Prostate gland (tissue), 2 donors: Measurements from ENCODE around the gene PEX6.

Experiments
- CTCF ChIP-seq, 4 experiments: fragments of 200-600 bp in 2 of 4; fragments of 450-650 bp in 2 of 4; sonication (generic) in 2 of 4; IDR thresholded peaks; 1 replicate in 3 of 4; 2 replicates in 1 of 4; pipeline ENCODE4 v1.5.1; 2016 to 2019; ENCODE audit warnings: antibody characterized with exemption in 4 of 4, mild to moderate bottlenecking in 2 of 4, moderate library complexity in 2 of 4
- POLR2A ChIP-seq: fragments of 450-650 bp; IDR thresholded peaks from one replicate; pipeline ENCODE4 v1.6.1; 2016; ENCODE audit warnings: antibody characterized with exemption, mild to moderate bottlenecking
- POLR2AphosphoS5 ChIP-seq: sonication (generic); formaldehyde crosslinking; IDR thresholded peaks from one replicate; pipeline ENCODE4 v1.6.1; 2017; ENCODE audit warnings: antibody characterized with exemption

- no peak for TF ChIP-seq CTCF (IDR thresholded peaks at IDR 0.05)
- TF ChIP-seq POLR2AphosphoS5: no peak
- TF ChIP-seq POLR2A: no peak
Measured at GRCh38 chr6:42969431-42969830, 9.6 kb downstream of the PEX6 start.
